Mucosa of descending colon (tissue), 3 donors: Measurements from ENCODE around the gene GSTA5. TPM values are rescaled to one million over a fixed set of nuclear protein-coding genes. Genes with fewer than 3 reads are reported as not detected.
"Not testable (repeated sequence)": the region's sequence is repeated elsewhere in the genome, so short reads cannot be mapped to it uniquely, and the experiment has no call there.

Experiments used
- ATAC-seq: fragments of 200-7000 bp; cut with Tn5 transposase; one replicate; pipeline ENCODE4 v1.9.1; 2020; ENCODE audit warnings: mild to moderate bottlenecking, moderate library complexity
- DNase-seq, 3 donors: peaks; one replicate each; pipeline ENCODE4 v3.0.0-alpha.2; 2020
- H3K36me3 ChIP-seq: fragments of 200-600 bp; one replicate; pipeline ENCODE4 v1.8.0; 2021; ENCODE audit warnings: low read depth, mild to moderate bottlenecking
- H3K4me1 ChIP-seq: fragments of 200-600 bp; one replicate; pipeline ENCODE4 v1.8.0; 2021; ENCODE audit warnings: low read depth, mild to moderate bottlenecking
- H3K4me3 ChIP-seq: fragments of 200-600 bp; one replicate; pipeline ENCODE4 v1.8.0; 2021; ENCODE audit warnings: mild to moderate bottlenecking
- H3K9me3 ChIP-seq: fragments of 200-600 bp; one replicate; pipeline ENCODE4 v1.8.0; 2021; ENCODE audit warnings: mild to moderate bottlenecking
- intact Hi-C, 2 donors: fragments of 100-400 bp; cut with DNase I in 1 of 2; cut with micrococcal nuclease in 1 of 2; formaldehyde crosslinking; loops; one replicate each; pipeline versions ENCODE4 v1.11.0 to v1.11.1; 2022; cut with DNase I, micrococcal nuclease
- total RNA-seq, 3 donors: library from RNA; stranded (reverse); fragmentation: NEBNext Ultra II Directional in 2 of 3; extraction: Animal tissue kit (Norgen Biotek cat#: 25700) in 2 of 3; gene quantifications; one replicate each; pipeline versions ENCODE4 v1.2.1 to v1.2.4, GENCODE V29; 2021 to 2023
- TF ChIP-seq, protein P1 (sequence below): fragments of 200-600 bp; IDR thresholded peaks from one replicate; pipeline ENCODE4 v1.8.0; 2022; ENCODE audit warnings: antibody characterized with exemption, mild to moderate bottlenecking
- donor health status: DM: no; HTN: no; CAD: no; lungs with moderate emphysema.
- donor health status: DM: no; HTN: no; CAD: no.
- donor health status: DM: no; HTN: yes; CAD: no.

Gene GSTA5
- total RNA-seq, 3 donors from 2014 or later = not detected

DNA sequence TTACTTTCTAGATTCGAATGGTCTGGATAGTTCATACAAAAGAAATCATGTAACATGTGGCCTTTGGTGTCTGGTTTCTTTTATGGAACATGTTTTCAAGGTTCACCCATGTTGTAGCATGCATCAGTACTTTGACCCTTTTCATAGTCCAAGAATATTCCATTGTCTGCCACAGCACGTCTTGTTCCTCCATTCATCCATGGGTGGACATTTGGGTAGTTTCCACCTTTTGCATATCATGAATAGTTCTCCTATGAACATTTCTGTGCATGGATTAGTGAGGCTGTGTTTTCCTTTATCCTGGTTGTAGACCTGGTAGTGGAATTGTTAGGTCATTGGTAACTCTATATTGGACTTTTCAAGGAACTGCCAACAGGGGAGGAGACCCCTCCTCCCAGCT lies 37.2 kb upstream of the GSTA5 start:
- Histone ChIP-seq H3K36me3 (no peaks in the 10 kb centered on the region), H3K9me3 (no peaks in the 10 kb centered on the region), H3K4me1 (peaks cover 6% of the 10 kb centered on the region), H3K4me3 (no peak overlapping the region)
- DNase-seq = no peak
- ATAC-seq = no peak
- TF ChIP-seq, protein P1, sequence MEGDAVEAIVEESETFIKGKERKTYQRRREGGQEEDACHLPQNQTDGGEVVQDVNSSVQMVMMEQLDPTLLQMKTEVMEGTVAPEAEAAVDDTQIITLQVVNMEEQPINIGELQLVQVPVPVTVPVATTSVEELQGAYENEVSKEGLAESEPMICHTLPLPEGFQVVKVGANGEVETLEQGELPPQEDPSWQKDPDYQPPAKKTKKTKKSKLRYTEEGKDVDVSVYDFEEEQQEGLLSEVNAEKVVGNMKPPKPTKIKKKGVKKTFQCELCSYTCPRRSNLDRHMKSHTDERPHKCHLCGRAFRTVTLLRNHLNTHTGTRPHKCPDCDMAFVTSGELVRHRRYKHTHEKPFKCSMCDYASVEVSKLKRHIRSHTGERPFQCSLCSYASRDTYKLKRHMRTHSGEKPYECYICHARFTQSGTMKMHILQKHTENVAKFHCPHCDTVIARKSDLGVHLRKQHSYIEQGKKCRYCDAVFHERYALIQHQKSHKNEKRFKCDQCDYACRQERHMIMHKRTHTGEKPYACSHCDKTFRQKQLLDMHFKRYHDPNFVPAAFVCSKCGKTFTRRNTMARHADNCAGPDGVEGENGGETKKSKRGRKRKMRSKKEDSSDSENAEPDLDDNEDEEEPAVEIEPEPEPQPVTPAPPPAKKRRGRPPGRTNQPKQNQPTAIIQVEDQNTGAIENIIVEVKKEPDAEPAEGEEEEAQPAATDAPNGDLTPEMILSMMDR = no peak
- intact Hi-C loops = no loop called here

DNA sequence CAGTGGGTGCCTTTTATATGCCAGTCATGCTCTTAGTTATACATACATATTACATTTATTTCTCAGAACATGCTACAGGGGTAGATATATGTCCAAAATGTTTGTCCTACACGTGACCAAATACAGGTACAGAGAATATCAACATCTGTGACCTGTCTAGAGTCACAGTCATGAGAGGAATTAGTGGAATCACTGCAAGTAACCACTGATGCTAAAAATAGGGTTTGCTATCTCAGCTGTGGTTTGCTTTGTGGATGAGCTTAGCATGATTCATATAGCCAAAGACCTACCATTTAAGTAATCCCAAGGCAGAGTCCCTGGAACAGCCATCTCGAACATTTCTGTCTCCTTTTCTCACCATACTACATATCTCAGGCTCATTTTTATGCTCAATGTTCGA lies 36.6 kb upstream of the GSTA5 start:
- DNase-seq (no peak), ATAC-seq (no peak)
- TF ChIP-seq, protein P1 = no peak
- Histone ChIP-seq H3K4me1 (peaks cover 6% of the 10 kb centered on the region), H3K4me3 (no peak overlapping the region), H3K9me3 (no peaks in the 10 kb centered on the region), H3K36me3 (no peaks in the 10 kb centered on the region)
- intact Hi-C loops = no loop called here

DNA sequence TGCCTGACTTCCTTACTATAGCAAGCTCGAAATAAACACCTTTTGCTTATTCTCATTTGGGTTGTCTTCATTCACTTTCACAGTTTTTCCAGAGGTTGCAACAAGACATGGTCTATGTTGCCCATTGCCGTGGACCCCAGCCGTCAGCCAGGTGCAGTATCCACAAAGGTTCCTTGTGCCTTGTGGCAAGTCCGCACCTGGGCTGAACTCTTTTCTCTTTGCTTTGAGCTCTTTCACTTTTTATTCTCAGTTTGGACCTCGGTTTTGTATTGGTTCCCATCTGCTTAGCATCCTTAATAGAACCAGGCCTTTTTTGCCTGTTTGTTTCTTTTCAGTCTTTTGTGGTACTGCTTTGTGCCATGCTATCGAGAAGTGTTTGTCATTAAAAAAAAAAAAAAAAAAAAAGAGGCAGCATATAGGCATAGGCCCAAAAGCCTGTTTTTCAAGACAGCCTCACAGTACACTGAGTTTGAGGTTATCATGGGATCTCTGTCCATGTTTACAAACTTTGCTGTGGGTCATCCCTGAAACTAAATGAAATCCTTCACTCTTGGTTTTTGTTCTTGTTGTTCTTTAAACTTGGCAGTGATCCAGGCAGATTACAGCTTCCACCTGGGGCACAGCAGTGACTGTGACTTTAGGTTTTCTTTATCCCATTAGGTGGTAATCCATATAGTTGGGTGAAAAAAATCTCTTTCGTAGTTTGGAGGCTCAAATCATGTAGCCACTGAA lies 35.6 kb upstream of the GSTA5 start:
- no peaks in the 10 kb centered on the region for H3K36me3 ChIP-seq
- DNase-seq (no peak), ATAC-seq (no peak)
- intact Hi-C loops = no loop called here
- no peak overlapping the region for H3K4me3 ChIP-seq
- TF ChIP-seq, protein P1 = no peak
- no peaks in the 10 kb centered on the region for H3K4me1 ChIP-seq
- H3K9me3 ChIP-seq = no peaks in the 10 kb centered on the region

DNA sequence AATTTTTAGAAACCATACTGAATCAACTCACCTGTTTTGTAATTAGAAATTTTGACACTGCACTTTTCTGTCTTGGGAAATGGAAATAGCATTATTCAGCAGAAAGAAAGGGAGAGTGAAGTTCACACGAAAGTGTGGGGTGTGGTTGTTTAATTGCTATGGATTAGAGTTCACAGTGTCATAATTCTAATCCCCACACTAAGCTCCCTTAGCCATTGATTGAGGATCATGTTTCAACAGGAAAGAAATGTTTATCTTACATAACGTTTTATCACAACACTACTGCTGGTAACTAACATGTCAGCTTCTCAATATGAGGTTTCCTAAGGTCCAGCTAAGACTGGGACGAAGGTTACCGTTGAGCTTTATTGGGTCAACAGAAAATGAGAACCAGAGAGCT lies 31.4 kb upstream of the GSTA5 start:
- TF ChIP-seq, protein P1 = no peak
- Histone ChIP-seq H3K4me3 (no peak overlapping the region), H3K4me1 (no peaks in the 10 kb centered on the region), H3K9me3 (no peaks in the 10 kb centered on the region), H3K36me3 (no peaks in the 10 kb centered on the region)
- ATAC-seq (peak; percentile 68), DNase-seq (peak in 1 of 3 donors; percentile 10)
- intact Hi-C loops = no loop called here

DNA sequence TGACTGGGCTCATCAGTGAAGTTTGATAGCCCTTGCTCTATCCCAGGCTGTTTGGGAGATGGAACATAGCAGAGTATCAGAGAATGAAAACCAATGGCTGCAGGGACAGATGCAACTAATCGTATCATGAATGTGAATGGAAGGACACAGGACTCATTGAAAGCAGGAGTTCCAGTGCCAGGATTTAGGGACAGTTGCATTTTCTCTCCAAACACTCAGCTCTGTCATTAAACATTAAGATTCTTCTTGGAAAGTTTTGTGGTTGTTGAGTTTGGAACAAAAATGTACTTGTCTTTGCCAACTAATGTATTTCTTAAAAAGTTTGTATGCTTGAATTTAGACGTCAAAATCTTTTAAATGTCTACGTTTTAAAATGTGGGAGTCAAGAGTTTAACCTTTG lies 31.0 kb upstream of the GSTA5 start:
- ATAC-seq = no peak
- no peaks in the 10 kb centered on the region for H3K9me3 ChIP-seq

DNA sequence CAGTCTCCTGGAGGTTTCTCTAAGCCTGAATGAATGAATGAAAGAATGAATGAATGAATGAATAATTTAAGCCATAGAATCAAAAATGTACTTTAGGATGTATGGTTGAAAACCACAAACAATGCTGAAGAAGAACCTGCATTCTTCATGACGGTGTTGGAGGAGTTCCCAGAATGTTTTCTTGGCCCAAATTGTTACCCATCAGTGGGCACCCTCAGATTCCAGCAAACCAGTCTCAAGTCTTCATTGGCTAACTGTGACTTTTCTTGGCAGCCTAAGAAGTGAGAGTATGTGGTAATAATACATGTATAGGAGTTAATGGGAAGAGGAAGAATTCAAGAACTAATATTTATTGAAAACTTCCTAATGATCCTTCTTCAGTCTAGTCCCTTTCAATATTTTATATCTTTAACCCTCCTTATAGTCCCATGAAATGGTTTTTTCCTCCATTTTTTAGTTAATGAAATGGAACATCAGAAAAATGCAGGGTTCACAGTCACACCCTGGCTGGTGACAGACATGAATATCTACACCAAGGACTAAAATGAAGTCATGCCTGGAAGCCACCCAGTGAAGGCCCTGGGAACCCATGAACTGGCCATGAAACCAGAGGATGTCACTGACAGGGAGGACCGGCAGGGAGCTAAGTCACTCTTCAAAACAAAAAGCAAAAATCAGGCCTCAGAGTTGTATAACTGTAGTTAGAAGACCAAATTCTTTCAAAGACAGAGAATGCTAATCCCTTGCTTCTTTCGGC lies 29.9 kb upstream of the GSTA5 start:
- intact Hi-C loops, H3K4me3 ChIP-seq, ATAC-seq, DNase-seq, H3K36me3 ChIP-seq, H3K9me3 ChIP-seq, H3K4me1 ChIP-seq: not testable (repeated sequence)

More for the DNA sequence above, 31.0 kb upstream of the GSTA5 start:
- intact Hi-C loops = no loop called here
- Histone ChIP-seq H3K4me1 (no peaks in the 10 kb centered on the region), H3K36me3 (no peaks in the 10 kb centered on the region), H3K4me3 (no peak overlapping the region)
- TF ChIP-seq, protein P1 = no peak
- DNase-seq = no peak

DNA sequence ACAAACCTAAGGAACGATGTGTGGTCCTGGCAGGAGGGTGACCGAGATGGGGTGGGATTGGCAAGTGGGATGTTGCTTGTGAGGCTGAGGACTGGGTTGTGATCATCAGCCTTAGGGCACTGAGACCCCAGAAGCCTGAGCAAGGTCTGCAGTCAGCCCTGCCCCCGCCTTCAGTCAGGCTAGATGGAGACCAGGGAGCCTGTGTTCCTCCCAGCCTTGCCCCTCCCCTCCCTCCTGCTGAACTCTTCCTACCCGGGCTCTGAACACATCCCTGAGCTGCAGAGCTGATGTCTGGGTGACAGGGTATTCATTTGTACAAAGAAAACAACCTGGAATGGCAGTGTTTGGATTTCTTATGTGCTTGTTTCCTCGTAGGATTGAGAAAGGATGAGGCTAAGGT lies 28.3 kb upstream of the GSTA5 start:
- ATAC-seq, H3K36me3 ChIP-seq, H3K4me1 ChIP-seq, H3K4me3 ChIP-seq, DNase-seq, intact Hi-C loops, H3K9me3 ChIP-seq: not testable (repeated sequence)
